Fibroblast of lung (primary cell): ENCODE results near the gene PDE4D.

ENCODE experiments used
- EZH2 ChIP-seq: IDR thresholded peaks from 2 replicates; pipeline ENCODE4 v1.5.1; 2012; ENCODE audit warnings: low read length, control low read depth, mild to moderate bottlenecking; ENCODE audit errors: missing control alignments
- TF ChIP-seq, protein P1 (sequence below), 2 donors: IDR thresholded peaks in 1 of 2; conservative IDR thresholded peaks in 1 of 2; 1 replicate in 1 of 2; 2 replicates in 1 of 2; pipeline ENCODE4 v1.5.1; 2011 to 2012; ENCODE audit warnings: low read length in 2 of 2, control low read depth in 1 of 2, inconsistent platforms in 1 of 2, low read depth in 1 of 2, mild to moderate bottlenecking in 1 of 2

DNA sequence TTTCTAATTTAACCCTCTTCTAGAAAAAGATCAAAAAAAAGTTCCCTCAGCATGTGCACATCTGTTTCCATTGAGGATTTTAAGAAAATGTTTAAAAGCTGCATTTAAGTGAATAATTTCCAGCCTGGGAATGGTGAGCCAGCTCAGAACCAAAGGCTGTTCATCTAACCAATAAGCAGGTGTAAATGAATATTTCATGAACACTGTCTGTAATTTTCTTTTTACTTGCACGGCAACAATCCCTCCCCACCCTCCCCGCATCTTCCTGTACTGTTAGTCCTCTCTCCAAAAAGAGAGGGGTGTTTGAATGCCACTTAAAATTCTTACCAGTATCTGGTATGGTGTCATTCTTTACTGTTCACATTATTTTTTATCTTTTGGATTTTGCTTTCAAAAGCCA, 425.6 kb downstream of the PDE4D start:
- TF ChIP-seq, protein P1, sequence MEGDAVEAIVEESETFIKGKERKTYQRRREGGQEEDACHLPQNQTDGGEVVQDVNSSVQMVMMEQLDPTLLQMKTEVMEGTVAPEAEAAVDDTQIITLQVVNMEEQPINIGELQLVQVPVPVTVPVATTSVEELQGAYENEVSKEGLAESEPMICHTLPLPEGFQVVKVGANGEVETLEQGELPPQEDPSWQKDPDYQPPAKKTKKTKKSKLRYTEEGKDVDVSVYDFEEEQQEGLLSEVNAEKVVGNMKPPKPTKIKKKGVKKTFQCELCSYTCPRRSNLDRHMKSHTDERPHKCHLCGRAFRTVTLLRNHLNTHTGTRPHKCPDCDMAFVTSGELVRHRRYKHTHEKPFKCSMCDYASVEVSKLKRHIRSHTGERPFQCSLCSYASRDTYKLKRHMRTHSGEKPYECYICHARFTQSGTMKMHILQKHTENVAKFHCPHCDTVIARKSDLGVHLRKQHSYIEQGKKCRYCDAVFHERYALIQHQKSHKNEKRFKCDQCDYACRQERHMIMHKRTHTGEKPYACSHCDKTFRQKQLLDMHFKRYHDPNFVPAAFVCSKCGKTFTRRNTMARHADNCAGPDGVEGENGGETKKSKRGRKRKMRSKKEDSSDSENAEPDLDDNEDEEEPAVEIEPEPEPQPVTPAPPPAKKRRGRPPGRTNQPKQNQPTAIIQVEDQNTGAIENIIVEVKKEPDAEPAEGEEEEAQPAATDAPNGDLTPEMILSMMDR (conservative IDR thresholded peaks at IDR 0.05 in 1 of 2, IDR thresholded peaks at IDR 0.05 in 1 of 2; ENCODE audit: low read depth in 1 of 2, low read length in 2 of 2), result no peak
- no peak for TF ChIP-seq EZH2
